GM12878 (cell line): ENCODE measurements around the gene TOPBP1. TPM values are rescaled to one million over a fixed set of nuclear protein-coding genes. Genes with fewer than 3 reads are reported as not detected.

Source experiments
- ATAC-seq: fragments of 200-7000 bp; cut with Tn5 transposase; 3 replicates; pipeline ENCODE4 v1.9.1; 2020; ENCODE audit warnings: mild to moderate bottlenecking, moderate library complexity
- BruUV-seq: library from RNA; stranded (reverse); fragments of 400-500 nt; replicated peaks from 2 replicates; lab custom pipeline; 2021; lab: Mats Ljungman, UMichigan
- CTCF ChIA-PET: fragments of 300-600 bp; sonication (Branson Sonifier 250); formaldehyde crosslinking; extraction: SDS; loops from one replicate; lab custom pipeline; 2021; ENCODE audit warnings: inconsistent platforms; lab: Yijun Ruan, JAX
- POLR2A ChIA-PET: fragments of 350-600 bp; formaldehyde crosslinking; extraction: SDS; loops from one replicate; lab custom pipeline; 2021; ENCODE audit warnings: inconsistent platforms; lab: Charles Lee
- RAD21 ChIA-PET: fragments of 300-600 bp; sonication (Branson Sonifier 250); formaldehyde crosslinking; loops from one replicate; lab custom pipeline; 2023; ENCODE audit warnings: antibody characterized with exemption; ENCODE audit not compliant: unreplicated experiment; lab: Charles Lee
- SMC1A ChIA-PET: fragments of 300-600 bp; sonication (Branson Sonifier 250); formaldehyde crosslinking; loops from one replicate; lab custom pipeline; 2023; ENCODE audit not compliant: unreplicated experiment, uncharacterized antibody; lab: Charles Lee
- DNase-seq: peaks from one replicate; pipeline ENCODE4 v3.0.0-alpha.2; 2011; ENCODE audit warnings: low read depth, low spot score
- FAIRE-seq: peaks from 3 replicates; lab custom pipeline; 2011; peaks lifted over from hg19 to GRCh38; lab: Jason Lieb, UNC
- H2AFZ ChIP-seq: 2 replicates; pipeline ENCODE4 v1.6.0; 2011; ENCODE audit warnings: low read depth, low read length, control low read depth; ENCODE audit not compliant: control insufficient read depth
- H3K27ac ChIP-seq: 2 replicates; pipeline ENCODE4 v1.5.1; 2011; ENCODE audit warnings: control low read depth; ENCODE audit not compliant: control insufficient read depth, insufficient read depth
- H3K27me3 ChIP-seq, 2 experiments: replicated peaks in 1 of 2; 2 replicates each; pipeline versions ENCODE4 v1.6.0 to v1.6.1; 2011; ENCODE audit warnings: low read length in 1 of 2; ENCODE audit not compliant: control insufficient read depth in 2 of 2, insufficient read depth in 2 of 2
- H3K36me3 ChIP-seq, 2 experiments: 2 replicates each; pipeline ENCODE4 v1.5.1; 2011; ENCODE audit warnings: low read length in 1 of 2; ENCODE audit not compliant: control insufficient read depth in 2 of 2, insufficient read depth in 2 of 2
- H3K4me1 ChIP-seq: 2 replicates; pipeline ENCODE4 v1.6.1; 2011; ENCODE audit warnings: mild to moderate bottlenecking, low read length, moderate library complexity, mixed read lengths; ENCODE audit not compliant: control insufficient read depth, insufficient read depth
- H3K4me2 ChIP-seq: 2 replicates; pipeline ENCODE4 v1.6.0; 2011; ENCODE audit warnings: control low read depth; ENCODE audit not compliant: control insufficient read depth, insufficient read depth
- H3K4me3 ChIP-seq: fragments of 200-600 bp; sonication (generic); 2 replicates; pipeline ENCODE4 v1.5.1; 2016
- H3K79me2 ChIP-seq: 2 replicates; pipeline ENCODE4 v1.6.0; 2011; ENCODE audit warnings: low read length; ENCODE audit not compliant: control insufficient read depth, insufficient read depth
- H3K9ac ChIP-seq: 2 replicates; pipeline ENCODE4 v1.8.0; 2011; ENCODE audit warnings: low read length, control low read depth, mixed read lengths; ENCODE audit not compliant: control insufficient read depth, insufficient read depth
- H3K9me3 ChIP-seq: replicated peaks from 3 replicates; pipeline ENCODE4 v1.5.1; 2011; ENCODE audit warnings: mild to moderate bottlenecking, low read length; ENCODE audit not compliant: control insufficient read depth, insufficient read depth
- H4K20me1 ChIP-seq: 2 replicates; pipeline ENCODE4 v1.6.0; 2011; ENCODE audit not compliant: control insufficient read depth, insufficient read depth
- ATF3 ChIP-seq: IDR thresholded peaks from 2 replicates; pipeline ENCODE4 v1.6.1; 2011; ENCODE audit warnings: low read depth, mild to moderate bottlenecking, low read length, moderate library complexity, borderline replicate concordance; ENCODE audit errors: extremely low read depth
- BCL3 ChIP-seq: IDR thresholded peaks from 2 replicates; pipeline ENCODE4 v1.6.1; 2011; ENCODE audit warnings: borderline replicate concordance, low read depth, mild to moderate bottlenecking, moderate library complexity, low read length; ENCODE audit not compliant: insufficient read depth, poor library complexity, severe bottlenecking
- BCLAF1 ChIP-seq: fragments of 450-650 bp; IDR thresholded peaks from 2 replicates; pipeline ENCODE4 v1.6.1; 2017; ENCODE audit warnings: antibody characterized with exemption, mild to moderate bottlenecking, moderate library complexity
- BHLHE40 ChIP-seq, 2 experiments: fragments of 450-650 bp in 1 of 2; IDR thresholded peaks; 2 replicates each; pipeline ENCODE4 v1.6.1; 2011 to 2017; ENCODE audit warnings: low read depth in 2 of 2, borderline replicate concordance in 1 of 2, improper control_type of control experiment in 1 of 2, low read length in 1 of 2, mild to moderate bottlenecking in 1 of 2
- DPF2 ChIP-seq: fragments of 450-650 bp; IDR thresholded peaks from 2 replicates; pipeline ENCODE4 v1.6.1; 2017; ENCODE audit warnings: mild to moderate bottlenecking
- EP300 ChIP-seq, 2 experiments: fragments of 150-350 bp in 1 of 2; IDR thresholded peaks; 2 replicates each; pipeline ENCODE4 v1.6.1; 2011 to 2012; ENCODE audit warnings: low read depth in 2 of 2, low read length in 2 of 2, borderline replicate concordance in 1 of 2, improper control_type of control experiment in 1 of 2, inconsistent platforms in 1 of 2; ENCODE audit not compliant: control insufficient read depth in 1 of 2
- ESRRA ChIP-seq: IDR thresholded peaks from 2 replicates; pipeline ENCODE4 v1.6.1; 2012; ENCODE audit warnings: mild to moderate bottlenecking, low read length, improper control_type of control experiment
- JUNB ChIP-seq: IDR thresholded peaks from 2 replicates; pipeline ENCODE4 v1.6.1; 2016; ENCODE audit warnings: antibody characterized with exemption, mild to moderate bottlenecking
- JUND ChIP-seq: IDR thresholded peaks from 2 replicates; pipeline ENCODE4 v1.6.1; 2012; ENCODE audit warnings: low read depth, mild to moderate bottlenecking, low read length, improper control_type of control experiment, moderate library complexity
- NR2C2 ChIP-seq: IDR thresholded peaks from 2 replicates; pipeline ENCODE4 v1.6.1; 2011; ENCODE audit warnings: borderline replicate concordance, low read depth; ENCODE audit not compliant: control insufficient read depth, insufficient read length
- NRF1 ChIP-seq: conservative IDR thresholded peaks from 2 replicates; pipeline ENCODE4 v1.6.1; 2011; ENCODE audit warnings: mild to moderate bottlenecking, low read depth, low read length, improper control_type of control experiment
- PAX8 ChIP-seq: fragments of 450-650 bp; IDR thresholded peaks from 2 replicates; pipeline ENCODE4 v1.6.1; 2017; ENCODE audit warnings: mild to moderate bottlenecking, moderate library complexity
- PML ChIP-seq: IDR thresholded peaks from 2 replicates; pipeline ENCODE4 v1.6.1; 2012; ENCODE audit warnings: low read length, inconsistent platforms
- SMC3 ChIP-seq: IDR thresholded peaks from 2 replicates; pipeline ENCODE4 v1.6.1; 2011; ENCODE audit warnings: low read length, improper control_type of control experiment, borderline replicate concordance
- SP1 ChIP-seq: IDR thresholded peaks from one replicate; pipeline ENCODE4 v1.6.1; 2011; ENCODE audit warnings: low read depth, low read length
- USF2 ChIP-seq: IDR thresholded peaks from 2 replicates; pipeline ENCODE4 v1.6.1; 2011; ENCODE audit warnings: low read depth, low read length, improper control_type of control experiment, borderline replicate concordance
- WRNIP1 ChIP-seq: IDR thresholded peaks from 2 replicates; pipeline ENCODE4 v1.6.1; 2011; ENCODE audit warnings: low read depth, low read length, improper control_type of control experiment, borderline replicate concordance
- WGBS: methylation state at CpG from one replicate; pipeline ENCODE4 v1.1.6; 2016; ENCODE audit warnings: low lambda C conversion rate; ENCODE audit not compliant: insufficient replicate concordance, insufficient coverage; ENCODE audit errors: missing lambda C conversion rate; 5-methylcytosine and 5-hydroxymethylcytosine counted together
- in situ Hi-C: fragments of 300-500 bp; cut with MboI; formaldehyde crosslinking; loops from 9 replicates; pipeline ENCODE4 v1.14.3; 2018; ENCODE audit warnings: mixed read lengths
- intact Hi-C: fragments of 100-400 bp; cut with micrococcal nuclease; formaldehyde crosslinking; loops from one replicate; pipeline ENCODE4 v1.14.2; 2022; ENCODE audit not compliant: unreplicated experiment
- polyA plus RNA-seq, 11 experiments: library from polyadenylated mRNA; depleted of rRNA in 4 of 11; unstranded in 6 of 11; stranded (reverse) in 5 of 11; fragments of >200 nt; fragmentation: Nextera tagmentation in 4 of 11; fragmentation: Illumina TruSeq in 1 of 11; extraction: Ambion mirVana in 4 of 11; extraction: Trizol in 1 of 11; gene quantifications; 1 replicate in 1 of 11; 2 replicates in 10 of 11; pipeline versions ENCODE4 v1.2.1 to v1.2.3, GENCODE V29; 2011 to 2016; ENCODE audit warnings: inconsistent platforms in 2 of 11, missing spikeins in 2 of 11, low read depth in 1 of 11
- total RNA-seq, 4 experiments: library from RNA; depleted of rRNA in 3 of 4; stranded (reverse); fragments of >200 nt in 3 of 4; fragmentation: Illumina TruSeq in 1 of 4; extraction: Trizol in 1 of 4; gene quantifications; 2 replicates each; pipeline versions ENCODE4 v1.2.1 to v1.2.3, GENCODE V29; 2013 to 2021

The TOPBP1 gene
- total and polyA plus RNA-seq, 10 of the 15 experiments (the other 5 are each of a cell fraction or from before 2014, with no cell fraction given), result 18.3 to 99.3 (median 61.5) TPM

GRCh38 chr3:133599280-133599679, 62.5 kb downstream of the TOPBP1 start:
- Histone ChIP-seq H3K27me3 (no peaks in the 10 kb centered on the region), H3K4me3 (no peak overlapping the region), H2AFZ (no peak overlapping the region), H3K79me2 (no peaks in the 10 kb centered on the region), H3K4me2 (no peak overlapping the region), H3K27ac (no peak overlapping the region), H3K9me3 (no peaks in the 10 kb centered on the region), H3K36me3 (peaks cover 0 to 8% of the 10 kb centered on the region in 2 experiments; a peak in 2 of 4 replicates), H3K4me1 (no peaks in the 10 kb centered on the region), H4K20me1 (no peaks in the 10 kb centered on the region), H3K9ac (no peak overlapping the region)
- no TSS peak for BruUV-seq
- 71% methylated on average over 2 of the region's 2 CpGs for WGBS
- CTCF ChIA-PET, result interaction anchor here (1.1 kb wide), 1 partner anchor 9 kb away, joined by 4 read pairs; no protein-coding TSS in a partner anchor
- POLR2A ChIA-PET, result interaction anchor here (0.7 kb wide), 2 partner anchors 9 to 57 kb away, joined by 4 read pairs; no protein-coding TSS in a partner anchor
- DNase-seq (no peak), ATAC-seq (no peak), FAIRE-seq (no peak)
- RAD21 ChIA-PET, result no interaction called here
- SMC1A ChIA-PET, result interaction anchor here (1.1 to 2.3 kb wide), 3 partner anchors 8 to 23 kb away, joined by 3 to 5 read pairs (median 3); no protein-coding TSS in a partner anchor
- in situ Hi-C loops (no loop called here), intact Hi-C loops (no loop called here)
- TF ChIP-seq ESRRA, result no peak
- TF ChIP-seq NR2C2, result no peak
- TF ChIP-seq DPF2, result no peak
- no peak for TF ChIP-seq BCL3
- no peak for TF ChIP-seq SMC3
- no peak for TF ChIP-seq WRNIP1
- TF ChIP-seq JUNB, result no peak
- no peak for TF ChIP-seq USF2
- TF ChIP-seq EP300 (IDR thresholded peaks at IDR 0.05; ENCODE audit: borderline replicate concordance in 1 of 2, control insufficient read depth in 1 of 2, low read depth in 2 of 2, low read length in 2 of 2), result no peak
- no peak for TF ChIP-seq SP1
- TF ChIP-seq ATF3, result no peak
- TF ChIP-seq PAX8, result no peak
- TF ChIP-seq BHLHE40 (IDR thresholded peaks at IDR 0.05; ENCODE audit: borderline replicate concordance in 1 of 2, low read depth in 2 of 2, low read length in 1 of 2), result no peak
- TF ChIP-seq PML, result no peak
- no peak for TF ChIP-seq NRF1
- TF ChIP-seq BCLAF1, result no peak
- no peak for TF ChIP-seq JUND
